Astrocyte (in vitro differentiated cells and primary cell): ENCODE data around the gene FREY1. TPM values are rescaled to one million over a fixed set of nuclear protein-coding genes. Genes with fewer than 3 reads are reported as not detected.

Experiments
- DNase-seq: peaks from one replicate; pipeline ENCODE4 v3.0.0-alpha.2; 2010; ENCODE audit warnings: low read depth
- FAIRE-seq: peaks from 2 replicates; lab custom pipeline; 2011; peaks lifted over from hg19 to GRCh38; lab: Jason Lieb, UNC
- H2AFZ ChIP-seq: 2 replicates; pipeline ENCODE4 v1.6.0; 2012; ENCODE audit warnings: low read depth, low read length, inconsistent platforms
- H3K27ac ChIP-seq: 2 replicates; pipeline ENCODE4 v1.5.1; 2011; ENCODE audit warnings: low read depth, low read length, inconsistent platforms
- H3K27me3 ChIP-seq: 2 replicates; pipeline ENCODE4 v1.6.0; 2011; ENCODE audit warnings: low read length, inconsistent platforms; ENCODE audit not compliant: insufficient read depth
- H3K36me3 ChIP-seq: 2 replicates; pipeline ENCODE4 v1.5.1; 2011; ENCODE audit warnings: low read length, inconsistent platforms; ENCODE audit not compliant: insufficient read depth
- H3K4me1 ChIP-seq: 2 replicates; pipeline ENCODE4 v1.5.1; 2011; ENCODE audit warnings: low read length, inconsistent platforms; ENCODE audit not compliant: insufficient read depth
- H3K4me2 ChIP-seq: 2 replicates; pipeline ENCODE4 v1.6.0; 2012; ENCODE audit warnings: low read length, inconsistent platforms
- H3K4me3 ChIP-seq: 2 replicates; pipeline ENCODE4 v1.5.1; 2011; ENCODE audit warnings: low read depth, mild to moderate bottlenecking, low read length, inconsistent platforms; ENCODE audit not compliant: insufficient read depth
- H3K79me2 ChIP-seq: 2 replicates; pipeline ENCODE4 v1.6.0; 2012; ENCODE audit warnings: mild to moderate bottlenecking, low read length, inconsistent platforms; ENCODE audit not compliant: insufficient read depth
- H3K9ac ChIP-seq: 2 replicates; pipeline ENCODE4 v1.6.0; 2012; ENCODE audit warnings: mild to moderate bottlenecking, low read length, inconsistent platforms
- H3K9me3 ChIP-seq: 2 replicates; pipeline ENCODE4 v1.5.1; 2012; ENCODE audit warnings: low read depth, mild to moderate bottlenecking, low read length, inconsistent platforms; ENCODE audit not compliant: insufficient read depth
- H4K20me1 ChIP-seq: 2 replicates; pipeline ENCODE4 v1.6.0; 2012; ENCODE audit warnings: low read length, inconsistent platforms; ENCODE audit not compliant: insufficient read depth
- H3K27ac Mint-ChIP-seq: one replicate; pipeline ENCODE4 v1.8.0; 2021; ENCODE audit warnings: mild to moderate bottlenecking, mixed read lengths; ENCODE audit not compliant: unreplicated experiment
- H3K27me3 Mint-ChIP-seq: one replicate; pipeline ENCODE4 v1.8.0; 2021; ENCODE audit warnings: low read depth, mixed read lengths; ENCODE audit not compliant: unreplicated experiment
- H3K36me3 Mint-ChIP-seq: one replicate; pipeline ENCODE4 v1.8.0; 2021; ENCODE audit warnings: low read depth, mixed read lengths; ENCODE audit not compliant: unreplicated experiment
- H3K4me1 Mint-ChIP-seq: one replicate; pipeline ENCODE4 v1.8.0; 2021; ENCODE audit warnings: low read depth, mixed read lengths; ENCODE audit not compliant: unreplicated experiment
- H3K4me3 Mint-ChIP-seq: one replicate; pipeline ENCODE4 v1.8.0; 2021; ENCODE audit warnings: mild to moderate bottlenecking, moderate library complexity, mixed read lengths; ENCODE audit not compliant: unreplicated experiment
- H3K9me3 Mint-ChIP-seq: one replicate; pipeline ENCODE4 v1.8.0; 2021; ENCODE audit warnings: mild to moderate bottlenecking, mixed read lengths; ENCODE audit not compliant: unreplicated experiment
- CTCF ChIP-seq: IDR thresholded peaks from 2 replicates; pipeline ENCODE4 v1.5.1; 2011; ENCODE audit warnings: low read depth, mild to moderate bottlenecking, inconsistent platforms, low read length, moderate library complexity; ENCODE audit not compliant: insufficient read depth
- EZH2 ChIP-seq: IDR thresholded peaks from 2 replicates; pipeline ENCODE4 v1.6.1; 2012; ENCODE audit warnings: mild to moderate bottlenecking, low read length, inconsistent platforms; ENCODE audit not compliant: insufficient read depth
- total RNA-seq: library from RNA; stranded (reverse); gene quantifications from 2 replicates; pipeline ENCODE4 v1.2.1, GENCODE V29; 2021

FREY1 gene
- total RNA-seq, 1 donor from 2014 or later, result 0.79 TPM

DNA sequence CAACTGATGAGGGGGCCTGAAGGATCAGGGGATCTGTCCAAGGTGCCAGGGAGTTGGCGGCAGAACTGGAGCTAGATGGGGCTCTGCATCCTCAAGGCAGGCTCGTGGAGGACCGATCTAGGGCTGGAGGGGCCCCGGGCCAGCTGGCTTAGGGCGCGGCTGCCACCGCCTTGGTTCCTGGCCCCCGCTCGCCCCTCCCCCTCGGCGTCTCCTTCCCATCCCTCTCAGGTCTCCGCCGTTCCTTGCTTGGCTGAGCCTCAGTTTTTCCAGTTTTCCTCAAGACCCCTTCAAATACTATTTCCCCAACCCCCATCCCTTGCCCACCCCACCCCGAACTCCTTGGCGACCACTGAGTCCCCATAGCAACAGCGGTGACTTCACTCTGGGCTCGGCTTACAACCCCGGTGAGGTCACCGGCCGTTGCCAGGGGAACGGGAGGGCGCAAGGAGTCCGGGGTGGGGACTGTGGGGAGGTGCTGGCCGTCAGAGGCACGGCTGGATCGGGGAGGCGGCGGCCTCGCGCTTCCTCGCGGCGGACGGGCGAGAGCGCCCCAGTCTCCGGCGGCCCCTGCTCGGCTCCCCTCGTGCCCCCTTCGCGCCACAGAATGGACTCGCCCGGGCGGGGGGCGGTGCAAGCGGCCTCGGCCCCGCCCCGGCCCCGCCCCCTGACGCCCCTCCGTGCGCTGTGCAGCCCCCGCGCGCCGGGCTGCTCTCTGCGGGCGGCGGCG is 7.5 kb downstream of the FREY1 start:
- H3K4me1 ChIP-seq, result peaks cover 18% of the 10 kb centered on the region
- H2AFZ ChIP-seq, result peak overlapping the region; percentile 83
- no peaks in the 10 kb centered on the region for H3K9me3 ChIP-seq
- peak overlapping the region; percentile 88 for H3K27ac ChIP-seq
- peak overlapping the region; percentile 75 for H3K4me3 Mint-ChIP-seq
- H3K27me3 Mint-ChIP-seq, result peaks cover 10% of the 10 kb centered on the region
- H3K9me3 Mint-ChIP-seq, result peaks cover 2% of the 10 kb centered on the region
- H3K27me3 ChIP-seq, result no peaks in the 10 kb centered on the region
- H3K27ac Mint-ChIP-seq, result peak overlapping the region; percentile 53
- peaks cover 5% of the 10 kb centered on the region for H3K36me3 Mint-ChIP-seq
- peaks cover 6% of the 10 kb centered on the region for H3K4me1 Mint-ChIP-seq
- peak overlapping the region; percentile 70 for H3K4me3 ChIP-seq
- no peaks in the 10 kb centered on the region for H3K79me2 ChIP-seq
- no peaks in the 10 kb centered on the region for H3K36me3 ChIP-seq
- H3K9ac ChIP-seq, result peak overlapping the region; percentile 87
- H4K20me1 ChIP-seq, result peaks cover 14% of the 10 kb centered on the region
- no peak for TF ChIP-seq CTCF
- TF ChIP-seq EZH2, result no peak
- peak; percentile 76 for DNase-seq
- no peak for FAIRE-seq
- H3K4me2 ChIP-seq, result peak overlapping the region; percentile 89

GRCh38 chr11:45899086-45899447 is 8.0 kb downstream of the FREY1 start:
- peak overlapping the region; percentile 53 for H3K27ac Mint-ChIP-seq
- no peaks in the 10 kb centered on the region for H3K9me3 ChIP-seq

More at GRCh38 chr11:45899086-45899447, 8.0 kb downstream of the FREY1 start:
- Histone ChIP-seq H3K36me3 (no peaks in the 10 kb centered on the region), H3K79me2 (no peaks in the 10 kb centered on the region), H3K9ac (peak overlapping the region; percentile 87), H3K27ac (peak overlapping the region; percentile 88), H2AFZ (peak overlapping the region; percentile 60), H4K20me1 (peaks cover 14% of the 10 kb centered on the region), H3K4me3 (peak overlapping the region; percentile 70), H3K27me3 (no peaks in the 10 kb centered on the region), H3K4me2 (peak overlapping the region; percentile 89), H3K4me1 (peaks cover 18% of the 10 kb centered on the region)
- Mint-ChIP-seq H3K4me3 (peak overlapping the region; percentile 75), H3K9me3 (no peaks in the 10 kb centered on the region), H3K4me1 (peaks cover 6% of the 10 kb centered on the region), H3K27me3 (peaks cover 13% of the 10 kb centered on the region), H3K36me3 (peaks cover 3% of the 10 kb centered on the region)
- FAIRE-seq (no peak), DNase-seq (no peak)
- no peak for TF ChIP-seq EZH2
- no peak for TF ChIP-seq CTCF
